K562 (cell line): Measurements from ENCODE around the gene MTRF1L. TPM values are rescaled to one million over a fixed set of nuclear protein-coding genes. Genes with fewer than 3 reads are reported as not detected.
A peak's percentile ranks its signal among the peaks of the same experiment; 100 is the strongest.

Source experiments
- ARNT ChIP-seq, 2 experiments: fragments of 450-650 bp; IDR thresholded peaks; 2 replicates each; pipeline ENCODE4 v1.6.1; 2016; ENCODE audit warnings: mild to moderate bottlenecking in 1 of 2
- HNRNPK ChIP-seq: fragments of 200-400 bp; formaldehyde crosslinking; IDR thresholded peaks from one replicate; pipeline ENCODE4 v1.6.1; 2018; ENCODE audit warnings: mild to moderate bottlenecking, low read depth, low read length; ENCODE audit not compliant: poor library complexity, severe bottlenecking
- MTA3 ChIP-seq: fragments of 450-650 bp; formaldehyde crosslinking; IDR thresholded peaks from 2 replicates; pipeline ENCODE4 v1.6.1; 2017; ENCODE audit warnings: mild to moderate bottlenecking, borderline replicate concordance
- MYBL2 ChIP-seq, 2 experiments: fragments of 450-650 bp in 1 of 2; sonication (generic) in 1 of 2; formaldehyde crosslinking in 1 of 2; IDR thresholded peaks; 2 replicates each; pipeline versions ENCODE4 v1.6.1 to v1.8.1; 2017 to 2022; ENCODE audit warnings: borderline replicate concordance in 1 of 2, inconsistent platforms in 1 of 2, low read depth in 1 of 2, mild to moderate bottlenecking in 1 of 2, missing genetic modification reagents in 1 of 2, moderate library complexity in 1 of 2
- NFRKB ChIP-seq: fragments of 450-650 bp; IDR thresholded peaks from 2 replicates; pipeline ENCODE4 v1.6.1; 2016; ENCODE audit warnings: low read depth
- NR1H2 ChIP-seq: sonication (generic); formaldehyde crosslinking; IDR thresholded peaks from 2 replicates; pipeline ENCODE4 v1.4.0; 2020; ENCODE audit warnings: mild to moderate bottlenecking, missing genetic modification reagents
- RAD21 ChIP-seq, 2 experiments: fragments of 250-450 bp in 1 of 2; fragments of 450-650 bp in 1 of 2; sonication (Bioruptor Pico) in 1 of 2; formaldehyde crosslinking in 1 of 2; IDR thresholded peaks in 1 of 2; conservative IDR thresholded peaks in 1 of 2; 2 replicates each; pipeline versions ENCODE4 v1.4.0 to v1.8.0; 2020 to 2022; ENCODE audit warnings: mild to moderate bottlenecking in 2 of 2, moderate library complexity in 1 of 2
- RBM17 ChIP-seq: fragments of 200-400 bp; formaldehyde crosslinking; IDR thresholded peaks from 2 replicates; pipeline ENCODE4 v1.6.1; 2017; ENCODE audit warnings: low read depth, mild to moderate bottlenecking, low read length, borderline replicate concordance
- polyA plus RNA-seq, 8 experiments: library from polyadenylated mRNA; depleted of rRNA in 4 of 8; stranded (reverse) in 5 of 8; unstranded in 3 of 8; fragments of >200 nt; fragmentation: Nextera tagmentation in 2 of 8; fragmentation: Illumina TruSeq in 1 of 8; extraction: Ambion mirVana in 2 of 8; extraction: Trizol in 1 of 8; gene quantifications; 2 replicates each; pipeline versions ENCODE4 v1.2.1 to v1.2.3, GENCODE V29; 2011 to 2014; ENCODE audit warnings: inconsistent platforms in 1 of 8, missing spikeins in 1 of 8
- total RNA-seq, 7 experiments: library from RNA; depleted of rRNA in 6 of 7; stranded (reverse); fragments of >200 nt in 6 of 7; fragmentation: Illumina TruSeq in 2 of 7; extraction: Trizol in 2 of 7; gene quantifications; 2 replicates each; pipeline versions ENCODE4 v1.2.1 to v1.2.3, GENCODE V29; 2011 to 2021; ENCODE audit warnings: low replicate concordance in 1 of 7
- TF ChIP-seq, protein P1 (sequence below), 2 experiments: IDR thresholded peaks; 2 replicates each; pipeline ENCODE4 v1.6.1; 2012; ENCODE audit warnings: improper control_type of control experiment in 2 of 2, low read depth in 2 of 2, low read length in 2 of 2, borderline replicate concordance in 1 of 2
- TF ChIP-seq, protein P2 (sequence below): sonication (generic); formaldehyde crosslinking; IDR thresholded peaks from 2 replicates; pipeline ENCODE4 v1.9.0; 2022; ENCODE audit warnings: mild to moderate bottlenecking, missing genetic modification reagents
- TF ChIP-seq, protein P3 (sequence below): sonication (generic); formaldehyde crosslinking; IDR thresholded peaks from 2 replicates; pipeline ENCODE4 v1.8.0; 2022; ENCODE audit warnings: mild to moderate bottlenecking, missing genetic modification reagents, borderline replicate concordance
- TF ChIP-seq, protein P4 (sequence below): fragments of 250-450 bp; sonication (Bioruptor Pico); IDR thresholded peaks from 2 replicates; pipeline ENCODE4 v1.8.0; 2022; ENCODE audit warnings: inconsistent platforms, mild to moderate bottlenecking, moderate library complexity, borderline replicate concordance
- TF ChIP-seq, protein P5 (sequence below): fragments of 450-650 bp; formaldehyde crosslinking; IDR thresholded peaks from 2 replicates; pipeline ENCODE4 v1.4.0; 2020; ENCODE audit warnings: mild to moderate bottlenecking, moderate library complexity
- TF ChIP-seq, protein P6 (sequence below), 2 experiments: fragments of 450-650 bp in 1 of 2; sonication (generic) in 1 of 2; formaldehyde crosslinking in 1 of 2; IDR thresholded peaks in 1 of 2; conservative IDR thresholded peaks in 1 of 2; 2 replicates each; pipeline versions ENCODE4 v1.6.1 to v1.8.1; 2016 to 2023; ENCODE audit warnings: mild to moderate bottlenecking in 2 of 2, moderate library complexity in 2 of 2, inconsistent platforms in 1 of 2, missing genetic modification reagents in 1 of 2

Gene MTRF1L
- total and polyA plus RNA-seq, 9 of the 15 experiments (the other 6 are each of a cell fraction or from before 2014, with no cell fraction given), result 10.7 to 34.0 (median 30.2) TPM

DNA sequence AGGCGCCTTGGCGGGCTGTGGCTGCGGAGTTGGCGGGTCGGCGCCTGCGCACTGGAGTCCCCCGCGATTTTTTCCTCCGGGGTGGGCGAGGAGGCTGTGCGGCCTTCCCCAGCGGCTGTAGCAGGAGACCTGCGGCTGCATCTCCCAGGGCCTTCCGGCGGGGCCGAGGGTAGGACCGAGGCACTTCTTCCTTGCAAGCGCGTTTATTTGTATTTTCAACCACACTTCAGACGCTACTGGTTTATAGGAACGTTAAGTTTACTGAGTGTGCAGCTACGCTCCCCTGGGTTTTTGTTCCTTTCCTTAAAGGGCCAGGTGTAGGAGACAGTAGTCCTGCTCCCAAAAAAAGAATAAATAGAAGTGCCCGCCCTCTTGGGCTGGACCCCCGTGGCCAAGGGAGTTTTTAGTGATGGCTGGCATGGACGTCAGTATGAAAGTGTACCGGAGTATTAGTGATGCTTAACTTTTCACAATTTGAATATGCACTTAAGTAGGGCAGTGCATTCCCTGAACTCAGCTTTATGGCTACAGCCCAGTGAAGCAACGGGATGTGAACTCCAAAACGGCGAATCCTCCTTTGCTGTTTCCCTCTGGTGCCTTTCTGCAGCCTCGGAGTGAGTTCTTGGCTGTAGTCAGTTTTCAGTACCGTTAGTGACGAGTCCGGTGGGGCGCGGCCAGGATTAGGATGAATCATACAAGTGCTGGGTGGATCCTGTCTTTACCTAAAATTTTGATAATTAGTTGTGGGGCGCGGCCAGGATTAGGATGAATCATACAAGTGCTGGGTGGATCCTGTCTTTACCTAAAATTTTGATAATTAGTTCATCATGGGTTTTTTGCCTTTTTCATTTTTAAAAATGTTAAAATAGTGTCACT is 18.6 kb downstream of the MTRF1L start (continued):
- TF ChIP-seq, protein P1, sequence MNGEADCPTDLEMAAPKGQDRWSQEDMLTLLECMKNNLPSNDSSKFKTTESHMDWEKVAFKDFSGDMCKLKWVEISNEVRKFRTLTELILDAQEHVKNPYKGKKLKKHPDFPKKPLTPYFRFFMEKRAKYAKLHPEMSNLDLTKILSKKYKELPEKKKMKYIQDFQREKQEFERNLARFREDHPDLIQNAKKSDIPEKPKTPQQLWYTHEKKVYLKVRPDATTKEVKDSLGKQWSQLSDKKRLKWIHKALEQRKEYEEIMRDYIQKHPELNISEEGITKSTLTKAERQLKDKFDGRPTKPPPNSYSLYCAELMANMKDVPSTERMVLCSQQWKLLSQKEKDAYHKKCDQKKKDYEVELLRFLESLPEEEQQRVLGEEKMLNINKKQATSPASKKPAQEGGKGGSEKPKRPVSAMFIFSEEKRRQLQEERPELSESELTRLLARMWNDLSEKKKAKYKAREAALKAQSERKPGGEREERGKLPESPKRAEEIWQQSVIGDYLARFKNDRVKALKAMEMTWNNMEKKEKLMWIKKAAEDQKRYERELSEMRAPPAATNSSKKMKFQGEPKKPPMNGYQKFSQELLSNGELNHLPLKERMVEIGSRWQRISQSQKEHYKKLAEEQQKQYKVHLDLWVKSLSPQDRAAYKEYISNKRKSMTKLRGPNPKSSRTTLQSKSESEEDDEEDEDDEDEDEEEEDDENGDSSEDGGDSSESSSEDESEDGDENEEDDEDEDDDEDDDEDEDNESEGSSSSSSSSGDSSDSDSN (IDR thresholded peaks at IDR 0.05; ENCODE audit: borderline replicate concordance in 1 of 2, low read depth in 2 of 2, low read length in 2 of 2), result peak in 1 of 2 experiments; percentile 76; a peak in 1 of 4 replicates
- TF ChIP-seq MTA3 (0 out of 2 replicates have a peak, but pooled peaks have one; percentile 14), HNRNPK (no peak), NFRKB (peak; percentile 84; the same call in 1 of the 2 replicates), MYBL2 (IDR thresholded peaks at IDR 0.05; ENCODE audit: low read depth) (peak; percentile 47; the same call in 1 of the 2 replicates), MYBL2 (CRISPR knock-in tag; IDR thresholded peaks at IDR 0.05; ENCODE audit: borderline replicate concordance) (no peak), NR1H2 (CRISPR knock-in tag) (0 out of 2 replicates have a peak, but pooled peaks have one; percentile 48), ARNT (IDR thresholded peaks at IDR 0.05) (peak in 1 of 2 experiments; percentile 47; a peak in 1 of 4 replicates), RBM17 (no peak), RAD21 (CRISPR knock-in tag; conservative IDR thresholded peaks at IDR 0.05 in 1 of 2, IDR thresholded peaks at IDR 0.05 in 1 of 2) (no peak)
- TF ChIP-seq, protein P2, sequence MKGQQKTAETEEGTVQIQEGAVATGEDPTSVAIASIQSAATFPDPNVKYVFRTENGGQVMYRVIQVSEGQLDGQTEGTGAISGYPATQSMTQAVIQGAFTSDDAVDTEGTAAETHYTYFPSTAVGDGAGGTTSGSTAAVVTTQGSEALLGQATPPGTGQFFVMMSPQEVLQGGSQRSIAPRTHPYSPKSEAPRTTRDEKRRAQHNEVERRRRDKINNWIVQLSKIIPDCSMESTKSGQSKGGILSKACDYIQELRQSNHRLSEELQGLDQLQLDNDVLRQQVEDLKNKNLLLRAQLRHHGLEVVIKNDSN, result no peak
- TF ChIP-seq, protein P3, sequence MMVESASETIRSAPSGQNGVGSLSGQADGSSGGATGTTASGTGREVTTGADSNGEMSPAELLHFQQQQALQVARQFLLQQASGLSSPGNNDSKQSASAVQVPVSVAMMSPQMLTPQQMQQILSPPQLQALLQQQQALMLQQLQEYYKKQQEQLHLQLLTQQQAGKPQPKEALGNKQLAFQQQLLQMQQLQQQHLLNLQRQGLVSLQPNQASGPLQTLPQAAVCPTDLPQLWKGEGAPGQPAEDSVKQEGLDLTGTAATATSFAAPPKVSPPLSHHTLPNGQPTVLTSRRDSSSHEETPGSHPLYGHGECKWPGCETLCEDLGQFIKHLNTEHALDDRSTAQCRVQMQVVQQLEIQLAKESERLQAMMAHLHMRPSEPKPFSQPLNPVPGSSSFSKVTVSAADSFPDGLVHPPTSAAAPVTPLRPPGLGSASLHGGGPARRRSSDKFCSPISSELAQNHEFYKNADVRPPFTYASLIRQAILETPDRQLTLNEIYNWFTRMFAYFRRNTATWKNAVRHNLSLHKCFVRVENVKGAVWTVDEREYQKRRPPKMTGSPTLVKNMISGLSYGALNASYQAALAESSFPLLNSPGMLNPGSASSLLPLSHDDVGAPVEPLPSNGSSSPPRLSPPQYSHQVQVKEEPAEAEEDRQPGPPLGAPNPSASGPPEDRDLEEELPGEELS, result no peak
- TF ChIP-seq, protein P4, sequence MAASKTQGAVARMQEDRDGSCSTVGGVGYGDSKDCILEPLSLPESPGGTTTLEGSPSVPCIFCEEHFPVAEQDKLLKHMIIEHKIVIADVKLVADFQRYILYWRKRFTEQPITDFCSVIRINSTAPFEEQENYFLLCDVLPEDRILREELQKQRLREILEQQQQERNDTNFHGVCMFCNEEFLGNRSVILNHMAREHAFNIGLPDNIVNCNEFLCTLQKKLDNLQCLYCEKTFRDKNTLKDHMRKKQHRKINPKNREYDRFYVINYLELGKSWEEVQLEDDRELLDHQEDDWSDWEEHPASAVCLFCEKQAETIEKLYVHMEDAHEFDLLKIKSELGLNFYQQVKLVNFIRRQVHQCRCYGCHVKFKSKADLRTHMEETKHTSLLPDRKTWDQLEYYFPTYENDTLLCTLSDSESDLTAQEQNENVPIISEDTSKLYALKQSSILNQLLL (CRISPR knock-in tag), result no peak
- TF ChIP-seq, protein P5, sequence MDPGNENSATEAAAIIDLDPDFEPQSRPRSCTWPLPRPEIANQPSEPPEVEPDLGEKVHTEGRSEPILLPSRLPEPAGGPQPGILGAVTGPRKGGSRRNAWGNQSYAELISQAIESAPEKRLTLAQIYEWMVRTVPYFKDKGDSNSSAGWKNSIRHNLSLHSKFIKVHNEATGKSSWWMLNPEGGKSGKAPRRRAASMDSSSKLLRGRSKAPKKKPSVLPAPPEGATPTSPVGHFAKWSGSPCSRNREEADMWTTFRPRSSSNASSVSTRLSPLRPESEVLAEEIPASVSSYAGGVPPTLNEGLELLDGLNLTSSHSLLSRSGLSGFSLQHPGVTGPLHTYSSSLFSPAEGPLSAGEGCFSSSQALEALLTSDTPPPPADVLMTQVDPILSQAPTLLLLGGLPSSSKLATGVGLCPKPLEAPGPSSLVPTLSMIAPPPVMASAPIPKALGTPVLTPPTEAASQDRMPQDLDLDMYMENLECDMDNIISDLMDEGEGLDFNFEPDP, result no peak
- TF ChIP-seq, protein P6, sequence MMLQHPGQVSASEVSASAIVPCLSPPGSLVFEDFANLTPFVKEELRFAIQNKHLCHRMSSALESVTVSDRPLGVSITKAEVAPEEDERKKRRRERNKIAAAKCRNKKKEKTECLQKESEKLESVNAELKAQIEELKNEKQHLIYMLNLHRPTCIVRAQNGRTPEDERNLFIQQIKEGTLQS (IDR thresholded peaks at IDR 0.05), result peak; percentile 87
- TF ChIP-seq, protein P6 (CRISPR knock-in tag; conservative IDR thresholded peaks at IDR 0.05), result no peak; the same call in 1 of the 2 replicates
